GM23248 (cell line): Measurements from ENCODE around the gene THAP2. TPM values are rescaled to one million over a fixed set of nuclear protein-coding genes. Genes with fewer than 3 reads are reported as not detected.
"Not testable (repeated sequence)": the region's sequence is repeated elsewhere in the genome, so short reads cannot be mapped to it uniquely, and the experiment has no call there.

Source experiments
- DNase-seq: peaks from one replicate; pipeline ENCODE4 v3.0.0-alpha.2; 2015
- H2AFZ ChIP-seq: fragments of 200-600 bp; sonication (generic); 2 replicates; pipeline ENCODE4 v1.6.1; 2016; ENCODE audit warnings: antibody characterized with exemption
- H3F3A ChIP-seq: fragments of 200-600 bp; sonication (generic); 2 replicates; pipeline ENCODE4 v1.6.1; 2016; ENCODE audit warnings: mild to moderate bottlenecking, antibody characterized with exemption, mixed run types; ENCODE audit not compliant: insufficient read depth
- H3K27ac ChIP-seq: fragments of 200-600 bp; sonication (generic); 2 replicates; pipeline ENCODE4 v1.5.1; 2016; ENCODE audit warnings: mild to moderate bottlenecking
- H3K27me3 ChIP-seq: fragments of 200-600 bp; sonication (generic); replicated peaks from 2 replicates; pipeline ENCODE4 v1.6.1; 2016; ENCODE audit warnings: mild to moderate bottlenecking; ENCODE audit not compliant: insufficient read depth
- H3K36me3 ChIP-seq: fragments of 200-600 bp; sonication (generic); 2 replicates; pipeline ENCODE4 v1.6.1; 2016; ENCODE audit warnings: low read depth, mild to moderate bottlenecking
- H3K4me1 ChIP-seq: fragments of 200-600 bp; sonication (generic); 2 replicates; pipeline ENCODE4 v1.6.1; 2016; ENCODE audit warnings: mild to moderate bottlenecking; ENCODE audit not compliant: insufficient read depth
- H3K4me2 ChIP-seq: fragments of 200-600 bp; sonication (generic); one replicate; pipeline ENCODE4 v1.6.1; 2016; ENCODE audit warnings: mild to moderate bottlenecking; ENCODE audit not compliant: unreplicated experiment
- H3K4me3 ChIP-seq: fragments of 200-600 bp; sonication (generic); 2 replicates; pipeline ENCODE4 v1.5.1; 2016; ENCODE audit warnings: mild to moderate bottlenecking
- H3K79me2 ChIP-seq: fragments of 200-600 bp; sonication (generic); 2 replicates; pipeline ENCODE4 v1.6.1; 2016; ENCODE audit warnings: mild to moderate bottlenecking; ENCODE audit not compliant: insufficient read depth
- H3K9ac ChIP-seq: fragments of 200-600 bp; sonication (generic); 2 replicates; pipeline ENCODE4 v1.6.1; 2016; ENCODE audit warnings: mild to moderate bottlenecking
- H3K9me2 ChIP-seq: fragments of 200-600 bp; sonication (generic); 2 replicates; pipeline ENCODE4 v1.6.1; 2016; ENCODE audit warnings: mixed run types, mild to moderate bottlenecking, moderate library complexity; ENCODE audit not compliant: insufficient read depth
- H3K9me3 ChIP-seq: fragments of 200-600 bp; sonication (generic); one replicate; pipeline ENCODE4 v1.6.1; 2017; ENCODE audit warnings: low read depth
- H4K20me1 ChIP-seq: fragments of 200-600 bp; sonication (generic); 2 replicates; pipeline ENCODE4 v1.6.0; 2016; ENCODE audit not compliant: insufficient read depth
- EZH2 ChIP-seq: fragments of 200-600 bp; sonication (generic); IDR thresholded peaks from 2 replicates; pipeline ENCODE4 v1.6.1; 2018; ENCODE audit warnings: antibody characterized with exemption, mild to moderate bottlenecking; ENCODE audit not compliant: insufficient read depth, poor library complexity, severe bottlenecking
- EZH2phosphoT487 ChIP-seq: fragments of 200-600 bp; sonication (generic); IDR thresholded peaks from 2 replicates; pipeline ENCODE4 v1.6.1; 2018; ENCODE audit warnings: antibody characterized with exemption, moderate library complexity, mild to moderate bottlenecking, low read depth; ENCODE audit not compliant: insufficient read depth
- WGBS, 2 experiments: methylation state at CpG; one replicate each; pipeline ENCODE4 v1.1.6; 2015 to 2017; ENCODE audit warnings: low lambda C conversion rate in 2 of 2, low coverage in 1 of 2; ENCODE audit errors: missing lambda C conversion rate in 2 of 2; 5-methylcytosine and 5-hydroxymethylcytosine counted together
- in situ Hi-C: fragments of 300-500 bp; cut with MboI; formaldehyde crosslinking; loops from 2 replicates; pipeline ENCODE4 v1.15.0; 2020
- polyA plus RNA-seq: library from polyadenylated mRNA; unstranded; fragments of >200 nt; fragmentation: Nextera tagmentation; extraction: Ambion mirVana; gene quantifications from 2 replicates; pipeline ENCODE4 v1.2.1, GENCODE V29; 2016
- total RNA-seq: library from RNA; depleted of rRNA; stranded (reverse); fragments of >200 nt; shearing (Covaris generic); gene quantifications from 2 replicates; pipeline ENCODE4 v1.2.3, GENCODE V29; 2014

Gene THAP2
- total and polyA plus RNA-seq, 2 experiments from 2014 or later = 7.0 to 10.3 TPM

- H3K27me3 ChIP-seq = no peaks in the 10 kb centered on the region
- H3K79me2 ChIP-seq = no peaks in the 10 kb centered on the region
- H3K9ac ChIP-seq = no peak overlapping the region
- in situ Hi-C loops = no loop called here
- no peaks in the 10 kb centered on the region for H3K4me1 ChIP-seq
- no peak overlapping the region for H3K4me3 ChIP-seq
- no peak overlapping the region for H2AFZ ChIP-seq
- TF ChIP-seq EZH2 (no peak), EZH2phosphoT487 (no peak)
- no peaks in the 10 kb centered on the region for H3K36me3 ChIP-seq
- no peak overlapping the region for H3K27ac ChIP-seq
- H3K4me2 ChIP-seq = no peak overlapping the region
- H3F3A ChIP-seq = no peaks in the 10 kb centered on the region
- no peaks in the 10 kb centered on the region; the same call in 1 of the 2 replicates for H3K9me2 ChIP-seq
- H4K20me1 ChIP-seq = no peaks in the 10 kb centered on the region
- DNase-seq = peak; percentile 6
- 89 to 100% methylated on average over 1 of the region's 1 CpG for WGBS, 2 experiments
- H3K9me3 ChIP-seq = no peaks in the 10 kb centered on the region
These were observed 30.2 kb downstream of the THAP2 start for GRCh38 chr12:71694099-71694820.

- Histone ChIP-seq H2AFZ (no peak overlapping the region), H3K4me3 (no peak overlapping the region), H3K9ac (no peak overlapping the region), H3K79me2 (no peaks in the 10 kb centered on the region), H3F3A (no peaks in the 10 kb centered on the region), H3K4me1 (no peaks in the 10 kb centered on the region), H3K4me2 (no peak overlapping the region), H4K20me1 (no peaks in the 10 kb centered on the region), H3K9me3 (no peaks in the 10 kb centered on the region), H3K36me3 (no peaks in the 10 kb centered on the region), H3K27me3 (no peaks in the 10 kb centered on the region), H3K9me2 (no peaks in the 10 kb centered on the region; the same call in 1 of the 2 replicates), H3K27ac (no peak overlapping the region)
- DNase-seq = no peak
- WGBS, 2 experiments = 81 to 100% methylated on average over 1 of the region's 1 CpG
- in situ Hi-C loops = no loop called here
- TF ChIP-seq EZH2 (no peak), EZH2phosphoT487 (no peak)
These were observed 31.7 kb downstream of the THAP2 start for GRCh38 chr12:71695782-71696181.

GRCh38 chr12:71702181-71702580, 38.1 kb downstream of the THAP2 start:
- in situ Hi-C loops, DNase-seq, H3K4me1 ChIP-seq, H3K9me3 ChIP-seq, H3K79me2 ChIP-seq, H3F3A ChIP-seq, H3K9ac ChIP-seq, H2AFZ ChIP-seq, H3K9me2 ChIP-seq, H3K4me3 ChIP-seq, H4K20me1 ChIP-seq, H3K36me3 ChIP-seq, H3K27me3 ChIP-seq, H3K4me2 ChIP-seq: not testable (repeated sequence)
- H3K27ac ChIP-seq = peak overlapping the region; percentile 5; the same call in 1 of the 2 replicates
- WGBS, 2 experiments = 96 to 97% methylated on average over 8 of the region's 8 CpGs

- 0 out of 2 replicates have a peak, but pooled peaks cover 4% of the 10 kb centered on the region for H3K36me3 ChIP-seq
- no peaks in the 10 kb centered on the region for H3K27me3 ChIP-seq
- H3K9ac ChIP-seq = no peak overlapping the region
- peak overlapping the region; percentile 5; the same call in 1 of the 2 replicates for H3K27ac ChIP-seq
- H4K20me1 ChIP-seq = no peaks in the 10 kb centered on the region
- in situ Hi-C loops = no loop called here
- H3K9me2 ChIP-seq = no peaks in the 10 kb centered on the region
- no peaks in the 10 kb centered on the region for H3K9me3 ChIP-seq
- no peaks in the 10 kb centered on the region for H3K79me2 ChIP-seq
- peak; percentile 61 for DNase-seq
- H2AFZ ChIP-seq = no peak overlapping the region
- no peak for TF ChIP-seq EZH2
- TF ChIP-seq EZH2phosphoT487 = no peak
- no peaks in the 10 kb centered on the region for H3F3A ChIP-seq
- no peak overlapping the region for H3K4me3 ChIP-seq
- no peaks in the 10 kb centered on the region for H3K4me1 ChIP-seq
- H3K4me2 ChIP-seq = no peak overlapping the region
- 94 to 99% methylated on average over 5 of the region's 5 CpGs for WGBS, 2 experiments
These were observed 38.5 kb downstream of the THAP2 start for GRCh38 chr12:71702590-71702989.
